HUDEP-2 (cell line): ENCODE measurements around the gene ANXA6.
"Not testable (repeated sequence)": the region's sequence is repeated elsewhere in the genome, so short reads cannot be mapped to it uniquely, and the experiment has no call there.

Experiments used
- DNase-seq, 76 experiments: peaks; one replicate each; lab custom pipeline; 2025; ENCODE audit not compliant: unreplicated experiment in 76 of 76; lab: John Stamatoyannopoulos, UW

The ANXA6 gene

DNA sequence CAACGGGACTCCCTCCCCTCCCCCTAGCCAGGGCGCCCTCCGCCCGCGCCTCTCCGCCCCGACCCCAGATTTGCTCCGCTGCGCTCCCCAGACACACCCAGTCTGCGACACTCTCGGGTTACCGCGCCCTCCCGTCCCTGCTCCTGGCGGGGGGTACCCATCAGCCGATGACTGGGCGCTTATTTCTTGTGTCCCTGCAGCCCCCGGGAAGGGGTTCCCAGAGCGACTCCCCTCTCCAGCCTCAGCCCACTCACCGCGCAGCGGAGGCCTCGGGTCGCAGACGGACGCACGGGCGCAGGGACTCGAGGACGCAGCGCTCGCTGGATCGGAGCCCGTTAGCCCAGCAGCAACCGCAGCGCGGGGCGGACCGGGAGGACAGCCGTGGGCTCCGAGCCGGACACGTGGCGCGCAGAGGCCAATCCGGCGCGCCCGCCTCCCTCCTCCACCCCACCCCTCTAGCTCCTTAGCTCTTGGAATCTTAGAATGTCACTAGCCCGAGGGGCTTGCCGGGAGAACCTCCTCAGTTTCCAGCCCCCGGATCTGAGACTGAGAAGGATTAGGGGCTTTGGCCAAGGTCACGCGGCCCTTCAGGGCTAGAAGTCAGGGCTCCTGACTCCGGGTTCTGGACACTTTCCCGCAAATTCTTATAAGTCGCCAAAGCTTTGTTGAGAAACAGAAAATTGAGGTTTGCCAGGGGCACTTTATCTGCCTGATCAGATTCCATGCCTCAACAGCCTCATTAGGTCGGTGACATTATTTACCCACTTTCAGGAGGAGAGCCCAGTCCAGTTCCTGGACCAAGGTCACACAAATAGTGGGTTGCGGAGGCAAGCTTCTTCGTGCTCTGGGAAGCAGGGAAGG lies at the start of gene ANXA6:
Gene ANXA6 (minus strand): TSS at position 354 of the 861 bp plus-strand sequence. CDS start 9,878 bp downstream, outside the sequence.
- DNase-seq: peak in 53 of 76 experiments; percentile 7 to 65 (median 33)

DNA sequence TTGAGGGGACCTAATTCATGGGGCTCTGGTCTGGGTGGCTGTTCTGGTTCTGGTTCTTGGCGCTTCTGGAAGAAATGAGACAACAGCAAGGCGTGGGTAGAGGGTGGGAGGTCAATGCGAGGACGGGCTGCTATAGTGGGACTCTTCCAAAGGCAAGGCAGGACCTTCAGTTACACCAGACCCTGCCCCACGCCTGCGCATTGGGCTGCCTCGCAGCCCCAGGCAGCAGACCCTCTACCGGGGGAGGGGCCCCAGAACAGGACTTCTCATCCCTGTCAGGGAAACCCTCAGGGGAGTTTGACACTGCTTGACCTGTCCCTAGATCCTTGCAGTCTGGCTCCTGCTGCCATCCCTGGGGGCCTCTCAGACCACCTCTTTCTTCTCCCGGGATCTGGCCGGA lies 47.8 kb upstream of the ANXA6 start:
- no peak for DNase-seq

DNA sequence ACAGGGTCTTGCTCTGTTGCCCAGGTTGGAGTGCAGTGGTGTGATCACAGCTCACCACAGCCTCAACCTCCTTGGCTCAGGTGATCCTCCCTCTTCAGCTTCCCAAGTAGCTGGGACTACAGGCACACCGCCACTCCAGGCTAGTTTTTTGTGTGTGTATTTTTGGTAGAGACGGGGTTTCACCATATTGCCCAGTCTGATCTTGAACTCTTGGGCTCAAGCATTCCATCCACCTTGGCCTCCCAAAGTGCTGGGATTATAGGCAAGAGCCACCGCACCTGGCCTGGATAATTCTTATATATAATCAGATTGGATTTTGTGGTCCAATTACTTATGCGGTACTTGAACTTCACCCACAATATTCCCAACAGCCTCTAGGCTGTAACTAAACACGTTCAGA lies 46.5 kb upstream of the ANXA6 start:
- DNase-seq: no peak

DNA sequence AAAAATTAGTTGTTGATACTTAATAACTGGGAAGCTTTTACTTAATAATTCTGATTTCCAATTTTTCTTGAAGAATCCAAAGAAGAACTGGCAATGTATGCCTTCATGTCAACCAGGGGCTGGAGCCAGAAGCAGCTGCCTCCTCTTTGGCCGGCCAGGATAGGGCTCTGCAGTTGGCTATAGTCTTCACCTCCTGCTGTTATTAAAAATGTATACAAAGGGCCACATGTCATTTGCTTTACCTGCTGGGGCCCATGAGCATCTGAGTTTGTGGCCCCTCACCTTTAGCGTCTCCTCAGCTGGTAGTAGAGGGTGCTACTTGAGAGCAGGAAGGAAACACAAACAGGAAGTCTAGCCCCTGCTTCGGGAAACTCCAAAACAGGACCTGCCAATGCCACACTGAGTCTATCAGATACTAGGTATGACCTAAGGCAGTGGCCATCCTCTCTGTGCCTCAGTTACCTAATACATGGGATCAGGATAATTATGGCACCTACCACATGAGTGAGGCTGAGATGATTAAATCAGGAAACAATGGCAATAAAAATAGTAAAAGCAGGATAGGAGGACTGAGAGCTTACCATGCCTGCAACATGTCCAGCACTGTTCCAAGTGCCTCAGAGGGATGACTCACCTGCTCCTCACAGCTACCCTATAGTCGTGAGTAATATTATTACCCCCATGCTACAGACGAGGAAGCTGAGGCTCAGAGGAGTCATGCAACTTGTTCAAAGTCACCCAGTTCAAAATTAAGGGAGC lies 45.0 kb upstream of the ANXA6 start:
- DNase-seq: peak in 13 of 76 experiments; percentile 5 to 51 (median 22)

DNA sequence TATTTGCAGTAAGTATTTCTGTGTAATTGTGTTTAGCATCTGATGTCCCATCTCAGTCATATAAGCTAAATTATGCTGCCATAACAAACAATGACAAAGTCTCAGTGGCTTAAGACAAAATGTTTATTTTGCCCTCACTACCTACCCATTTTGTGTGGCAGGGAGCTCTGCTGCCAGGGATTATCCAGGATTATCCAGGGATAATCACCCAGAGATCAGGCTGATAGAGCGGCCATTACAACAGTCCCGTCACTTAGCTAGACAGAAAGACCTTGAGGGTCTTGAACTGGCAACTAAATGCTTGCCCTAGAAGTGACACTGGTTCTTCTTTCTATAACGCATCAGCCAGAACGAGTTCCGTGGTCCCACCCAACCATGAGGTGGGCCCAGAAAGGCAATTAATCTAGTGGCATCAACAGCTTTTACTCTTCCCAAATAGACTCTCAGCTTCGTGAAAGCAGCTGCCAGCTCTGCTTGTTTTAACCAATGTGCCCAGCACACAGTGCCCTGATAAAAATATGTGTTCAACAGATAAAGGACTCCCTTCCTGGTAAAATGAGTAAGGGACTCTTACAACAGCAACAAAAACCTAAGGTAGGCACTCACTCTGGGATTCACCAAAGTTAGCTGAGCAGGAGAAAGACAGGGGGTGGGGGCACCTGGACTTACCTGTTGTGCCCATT lies 43.5 kb upstream of the ANXA6 start:
- DNase-seq: peak in 72 of 76 experiments; percentile 8 to 89 (median 54)

- DNase-seq: no peak
Observed at GRCh38 chr5:151199581-151200185, 42.1 kb upstream of the ANXA6 start.

DNA sequence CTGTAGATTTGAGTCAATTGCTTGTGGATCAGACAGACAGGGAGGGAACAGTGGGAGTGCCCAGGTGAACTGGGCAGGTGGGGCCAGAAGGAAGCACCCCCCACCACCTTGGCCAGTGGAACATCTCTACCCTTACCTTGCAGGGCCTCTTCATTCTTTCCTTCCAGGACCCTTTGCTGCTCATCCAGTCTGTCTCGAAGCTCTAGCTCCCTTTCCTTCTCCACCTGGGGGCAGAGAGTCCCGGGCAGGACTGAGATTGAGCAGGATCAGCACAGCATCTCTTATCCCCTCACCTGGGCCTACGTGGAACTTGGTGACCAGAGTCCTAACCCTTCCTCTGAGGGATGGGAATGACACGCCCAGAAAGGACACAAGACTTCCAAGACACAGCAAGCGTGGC lies 41.3 kb upstream of the ANXA6 start:
- DNase-seq: no peak

DNA sequence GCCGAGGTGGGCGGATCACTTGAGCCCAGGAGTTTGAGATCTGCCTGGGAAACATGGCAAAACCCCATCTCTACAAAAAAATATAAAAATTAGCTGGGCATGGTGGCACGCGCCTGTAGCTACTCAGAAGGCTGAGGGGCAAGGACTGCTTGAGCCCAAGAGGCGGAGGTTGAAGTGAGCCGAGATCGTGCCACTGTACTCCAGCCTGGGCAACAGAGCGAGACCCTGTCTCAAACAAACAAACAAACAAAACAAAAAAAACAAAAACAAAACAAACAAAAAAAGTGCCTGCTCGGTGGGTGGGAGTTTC lies 39.7 kb upstream of the ANXA6 start:
- not testable (repeated sequence) for DNase-seq

DNA sequence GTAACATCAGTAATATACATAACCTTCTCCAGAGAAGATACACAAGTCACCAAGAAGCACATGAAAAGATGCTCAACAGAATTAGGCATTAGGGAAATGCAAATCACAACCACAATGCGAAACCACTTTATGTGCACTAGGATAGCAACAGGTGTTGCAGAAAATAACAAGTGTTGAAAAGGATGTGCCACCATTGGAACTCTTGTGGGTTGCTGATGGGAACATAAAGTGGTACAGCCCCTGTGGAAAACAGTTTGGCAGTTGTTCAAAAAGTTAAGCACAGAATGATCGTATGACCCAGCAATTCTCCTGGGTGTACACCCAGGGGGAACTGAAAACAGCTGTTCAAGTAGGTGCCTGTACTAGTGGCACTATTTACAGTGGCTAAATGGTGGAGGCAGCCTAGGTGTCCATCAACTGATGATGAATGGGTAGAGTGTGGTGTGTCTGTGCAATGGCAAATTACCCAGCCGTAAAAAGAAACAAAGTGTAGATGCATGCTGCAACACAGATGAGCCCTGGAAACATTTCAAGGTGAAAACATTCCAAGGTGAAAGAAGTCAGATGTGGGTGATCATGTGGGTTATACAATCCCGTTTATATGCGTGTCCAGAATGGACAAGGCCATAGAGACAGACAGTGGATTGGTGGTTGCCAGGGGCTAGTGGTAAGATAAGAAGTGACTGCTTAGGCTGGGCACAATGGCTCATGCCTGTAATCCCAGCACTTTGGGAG lies 39.1 kb upstream of the ANXA6 start:
- DNase-seq: peak in 3 of 76 experiments; percentile 7 to 16 (median 16)

- DNase-seq: peak in 1 of 76 experiments; percentile 8
Observed at GRCh38 chr5:151195622-151196021, 38.0 kb upstream of the ANXA6 start.

DNA sequence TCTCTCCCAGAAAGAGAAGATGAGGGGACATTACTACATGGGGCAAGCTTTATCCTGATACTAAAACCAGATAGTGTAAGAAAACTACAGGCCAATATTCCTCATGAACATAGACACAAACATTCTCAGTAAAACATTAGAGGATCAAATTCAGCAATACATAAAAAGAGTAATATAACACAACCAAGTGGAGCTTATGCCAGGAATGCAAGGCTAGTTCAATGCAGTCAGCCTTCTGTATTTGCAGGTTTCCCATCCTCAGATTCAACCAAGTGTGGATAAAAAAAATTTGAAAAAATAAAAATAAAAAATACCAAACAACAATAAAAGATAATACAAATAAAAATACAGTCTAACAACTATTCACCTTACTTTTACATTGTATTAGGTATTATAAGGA lies 35.0 kb upstream of the ANXA6 start:
- DNase-seq: no peak

GRCh38 chr5:151191661-151192060 lies 34.1 kb upstream of the ANXA6 start:
- DNase-seq: no peak

GRCh38 chr5:151189151-151189550 lies 31.6 kb upstream of the ANXA6 start:
- no peak for DNase-seq

- DNase-seq: peak in 2 of 76 experiments; percentile 7 to 12
Observed at GRCh38 chr5:151186538-151186937, 29.0 kb upstream of the ANXA6 start.

DNA sequence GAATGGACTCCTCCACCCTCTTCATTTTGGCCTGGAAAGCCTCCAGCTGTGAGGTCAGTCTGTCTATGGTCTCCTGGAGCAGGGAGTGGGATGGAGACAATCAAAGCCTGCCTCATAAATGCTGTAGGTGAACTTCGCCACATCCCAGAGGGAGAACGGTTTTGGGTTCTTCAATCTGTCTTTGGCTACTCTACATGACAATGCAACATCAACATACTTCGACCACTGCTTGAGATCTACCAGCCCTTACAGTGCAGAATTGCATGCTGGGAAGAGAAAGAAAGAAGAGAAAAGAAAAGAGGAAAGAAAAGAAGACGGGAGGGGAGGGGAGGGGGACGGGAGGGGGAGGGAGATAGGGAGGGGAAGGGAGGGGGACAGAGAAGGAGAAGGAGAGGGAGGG lies 28.5 kb upstream of the ANXA6 start:
- no peak for DNase-seq

- DNase-seq: no peak
Observed at GRCh38 chr5:151184316-151185042, 26.9 kb upstream of the ANXA6 start.

DNA sequence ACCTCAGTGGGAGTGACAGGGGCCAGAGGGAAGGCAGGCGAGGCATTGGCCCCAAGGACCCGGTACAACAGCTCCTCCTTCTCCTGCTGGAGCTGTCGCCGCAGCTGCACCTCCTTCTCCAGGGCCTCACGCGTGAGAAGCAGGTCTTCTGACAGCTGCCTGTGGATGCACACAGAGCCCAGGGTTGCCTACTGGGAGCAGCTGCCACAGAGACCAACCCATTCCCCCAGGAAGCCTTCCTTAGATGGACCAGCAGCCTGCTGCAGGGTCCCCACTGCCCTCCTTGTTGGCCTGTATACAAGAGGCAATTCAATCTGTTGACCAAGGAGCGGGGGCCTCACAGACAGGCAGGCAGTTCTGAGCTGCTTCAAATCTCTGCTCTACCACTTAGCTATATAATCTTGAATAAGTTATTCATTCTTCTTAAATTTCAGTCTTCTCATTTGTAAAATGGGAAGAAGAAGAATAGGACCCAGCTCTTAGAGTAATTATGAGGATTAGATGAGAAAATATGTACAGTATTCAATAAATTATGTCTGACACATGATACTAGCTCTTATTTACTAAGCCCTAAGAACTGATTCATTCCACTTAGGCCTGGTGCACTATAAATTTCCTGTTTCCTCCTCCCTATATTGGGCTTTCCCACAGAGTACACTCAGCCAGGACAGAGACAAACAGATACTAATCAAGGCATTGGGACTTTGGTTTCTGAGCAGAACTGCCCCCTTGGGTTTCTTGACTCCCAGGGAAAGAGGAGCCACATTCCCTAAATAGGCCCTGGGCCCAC lies 26.1 kb upstream of the ANXA6 start:
- DNase-seq: no peak

GRCh38 chr5:151182976-151183375 lies 25.4 kb upstream of the ANXA6 start:
- no peak for DNase-seq

DNA sequence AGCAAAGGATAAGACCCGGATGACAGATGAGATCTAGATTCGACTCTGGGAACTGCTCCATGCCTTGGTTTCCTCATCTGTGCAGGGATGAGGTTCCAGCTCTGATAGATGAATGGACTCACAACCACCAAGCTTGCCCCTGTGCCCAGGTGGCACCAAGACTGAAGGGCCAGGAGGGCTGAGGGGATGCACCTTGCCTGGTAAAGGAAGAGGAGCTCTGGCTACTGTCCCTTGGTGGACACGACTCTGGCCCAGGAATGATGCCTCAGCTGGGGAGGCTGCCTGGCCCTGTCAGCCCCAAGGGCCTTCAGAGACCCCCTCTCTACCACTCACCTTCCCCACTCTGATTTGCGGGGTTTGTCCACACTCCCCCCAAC lies 24.9 kb upstream of the ANXA6 start:
- DNase-seq: no peak
